ELR (cell line): ENCODE measurements around the gene FAM3D.
"Not testable (repeated sequence)": the region's sequence is repeated elsewhere in the genome, so short reads cannot be mapped to it uniquely, and the experiment has no call there.

Experiments used
- DNase-seq: peaks from one replicate; pipeline ENCODE4 v3.0.0-alpha.2; 2015; ENCODE audit warnings: low read depth

Gene FAM3D

DNA sequence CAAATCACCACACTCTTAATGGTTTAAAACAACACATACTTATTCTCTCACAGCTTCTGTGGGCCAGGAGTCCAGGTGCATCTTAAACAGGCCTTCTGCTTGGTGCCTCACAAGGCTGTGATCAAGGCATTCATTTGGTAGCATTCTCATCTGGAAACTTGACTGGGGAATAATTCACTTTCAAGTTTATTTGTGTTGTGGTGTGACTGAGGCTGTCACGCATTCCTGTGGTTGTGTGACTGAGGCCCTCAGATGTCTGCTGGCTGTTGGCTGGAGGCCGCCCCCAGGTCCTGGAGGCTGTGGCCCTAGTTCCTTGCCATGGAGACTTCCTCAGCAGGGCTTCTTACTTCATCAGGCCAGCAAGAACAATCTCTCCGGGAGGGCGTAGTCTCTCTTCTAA, 16.9 kb upstream of the FAM3D start:
- peak; percentile 73 for DNase-seq

DNA sequence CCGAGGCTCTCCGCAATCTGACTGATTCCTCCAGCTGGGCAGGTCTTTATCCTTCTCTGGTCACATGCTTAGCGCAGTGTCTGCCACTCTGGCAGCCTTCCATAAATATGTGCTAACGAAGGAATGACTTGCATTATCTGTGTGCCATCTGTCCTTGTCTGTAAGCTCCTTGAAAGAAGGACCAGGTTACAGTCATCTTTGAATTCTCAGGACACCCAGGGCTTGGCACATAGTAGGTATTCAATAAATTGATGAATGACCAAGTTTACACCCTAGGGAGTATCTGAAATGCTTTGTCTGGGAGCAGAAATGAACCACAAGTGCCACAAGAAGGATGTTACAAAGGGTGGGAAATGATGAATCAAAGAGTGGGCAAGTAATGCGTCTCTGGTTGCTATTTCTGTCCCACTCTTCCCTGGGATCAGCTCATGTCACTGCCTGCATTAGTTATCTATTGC, 16.5 kb upstream of the FAM3D start:
- DNase-seq, result peak; percentile 34

DNA sequence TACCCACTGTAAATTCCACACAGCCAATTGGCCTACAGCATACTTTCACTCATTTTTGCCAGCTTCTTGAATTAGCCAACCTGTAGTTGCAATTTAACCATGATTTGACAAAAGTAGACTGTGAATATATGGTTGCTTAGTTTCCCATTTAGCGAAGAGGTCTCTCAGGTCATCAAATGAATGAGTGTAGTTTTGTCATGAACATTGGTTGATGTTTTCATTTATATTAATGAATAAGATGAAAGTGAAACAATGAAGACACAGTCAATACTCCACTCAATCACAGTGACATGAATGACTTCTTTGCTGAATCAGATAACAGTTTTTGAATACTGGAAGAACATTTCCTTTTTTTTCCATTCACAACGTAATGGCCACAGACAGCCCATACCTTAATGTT, 15.3 kb upstream of the FAM3D start:
- no peak for DNase-seq

DNA sequence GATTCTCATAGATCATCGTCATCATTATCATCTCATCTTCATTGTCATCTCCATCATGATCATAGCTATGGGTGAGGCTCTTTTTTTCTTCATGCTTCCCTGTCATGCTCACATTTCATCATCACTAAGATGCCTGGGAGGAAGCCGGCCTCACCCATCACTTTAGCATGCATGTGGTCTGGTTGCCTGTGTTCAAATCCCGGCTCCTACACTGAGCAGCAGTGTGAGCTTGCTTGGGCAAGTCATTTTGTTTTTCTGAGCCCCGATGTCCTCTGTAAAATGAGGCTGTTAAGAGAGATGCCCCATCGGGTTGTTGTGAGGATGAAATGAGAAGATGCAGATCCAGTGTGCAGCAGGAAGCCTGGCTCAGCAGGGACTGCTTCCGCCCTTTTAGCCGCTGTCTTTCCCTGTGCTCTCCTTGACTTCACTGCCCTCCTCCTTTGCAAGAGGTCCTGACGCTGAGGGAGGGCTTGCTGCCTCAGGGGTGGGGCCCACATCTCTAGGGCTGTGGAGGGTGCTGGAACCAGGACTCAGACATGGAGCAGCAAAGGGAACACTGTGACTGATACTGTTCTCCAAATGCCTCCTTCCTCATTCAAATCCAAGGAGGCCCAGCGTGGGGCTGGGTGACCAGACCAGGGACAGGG, 14.4 kb upstream of the FAM3D start:
- DNase-seq, result no peak

DNA sequence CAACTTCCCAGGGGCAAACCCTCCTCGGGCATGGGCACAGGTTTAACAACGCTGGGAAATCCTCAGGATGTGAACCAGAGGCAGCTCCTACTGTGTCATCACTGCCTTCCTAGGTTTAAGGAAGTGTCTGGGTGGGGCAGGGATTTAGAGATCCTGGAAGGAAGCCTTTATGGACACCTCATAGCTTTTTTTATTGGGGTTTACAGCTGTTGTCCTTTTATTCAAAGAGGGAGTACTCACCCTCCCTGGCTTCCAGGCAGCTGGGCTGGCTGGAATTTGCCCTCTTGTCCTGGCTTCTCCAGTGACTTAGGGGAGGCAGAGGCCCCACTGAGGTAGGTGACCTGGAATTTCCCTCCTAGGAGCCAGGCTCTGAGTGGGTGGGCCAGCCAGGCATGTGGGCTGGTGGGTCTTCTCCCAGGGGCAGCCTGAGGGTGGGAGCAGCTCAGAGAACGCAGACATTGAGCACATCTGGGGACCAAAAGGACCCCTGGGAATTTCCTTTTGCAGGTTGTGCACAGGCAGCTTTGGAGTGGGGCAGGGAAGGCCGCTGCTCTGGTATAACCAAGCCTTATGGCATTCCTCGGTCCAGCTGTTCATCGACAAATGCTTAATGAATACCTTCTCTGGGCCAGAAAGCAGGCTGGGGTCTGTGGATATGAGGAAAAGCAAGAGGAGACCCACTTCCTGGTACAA, 13.5 kb upstream of the FAM3D start:
- DNase-seq, result no peak

DNA sequence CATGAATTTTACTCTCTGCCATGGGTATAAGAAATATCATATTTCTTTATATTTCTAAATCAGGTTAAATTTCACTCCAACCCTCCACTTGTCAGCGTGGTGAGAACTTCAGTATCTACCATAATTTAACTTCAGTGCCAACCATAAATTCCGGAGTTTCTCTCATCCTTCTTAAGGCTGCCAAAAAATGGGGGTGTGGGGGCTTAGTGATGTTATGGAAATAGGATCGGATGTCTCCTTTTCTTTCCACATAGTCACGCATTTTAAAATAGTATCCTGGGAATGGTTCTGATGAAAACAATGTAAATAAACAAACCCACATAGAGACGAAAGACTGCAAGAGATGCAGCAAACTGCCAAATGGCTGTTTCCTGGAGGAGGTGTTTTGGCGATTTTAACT, 12.9 kb upstream of the FAM3D start:
- DNase-seq, result no peak

DNA sequence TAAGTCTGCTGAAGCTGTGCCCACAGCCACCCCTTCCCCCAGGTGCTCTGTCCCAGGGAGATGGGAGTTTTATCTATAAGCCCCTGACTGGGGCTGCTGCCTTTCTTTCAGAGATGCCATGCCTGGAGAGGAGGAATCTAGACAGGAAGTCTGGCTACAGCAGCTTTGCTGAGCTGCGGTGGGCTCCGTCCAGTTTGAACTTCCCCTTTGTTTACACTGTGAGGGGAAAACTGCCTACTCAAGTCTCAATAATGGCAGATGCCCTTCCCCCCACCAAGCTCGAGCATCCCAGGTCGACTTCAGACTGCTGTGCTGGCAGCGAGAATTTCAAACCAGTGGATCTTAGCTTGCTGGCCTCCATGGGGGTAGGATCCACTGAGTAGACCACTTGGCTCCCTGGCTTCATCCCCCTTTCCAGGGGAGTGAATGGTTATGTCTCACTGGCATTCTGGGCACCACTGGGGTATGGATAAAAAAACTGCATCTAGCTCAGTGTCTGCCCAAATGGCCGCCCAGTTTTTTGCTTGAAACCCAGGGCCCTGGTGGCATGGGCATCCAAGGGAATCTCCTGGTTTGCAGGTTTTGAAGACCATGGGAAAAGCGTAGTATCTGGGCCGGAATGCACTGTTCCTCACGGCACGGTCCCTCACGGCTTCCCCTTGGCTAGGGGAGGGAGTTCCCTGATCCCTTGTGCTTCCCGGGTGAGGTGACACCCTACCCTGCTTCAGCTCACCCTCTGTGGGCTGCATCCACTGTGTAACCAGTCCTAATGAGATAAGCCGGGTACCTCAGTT, 11.8 kb upstream of the FAM3D start:
- not testable (repeated sequence) for DNase-seq

DNA sequence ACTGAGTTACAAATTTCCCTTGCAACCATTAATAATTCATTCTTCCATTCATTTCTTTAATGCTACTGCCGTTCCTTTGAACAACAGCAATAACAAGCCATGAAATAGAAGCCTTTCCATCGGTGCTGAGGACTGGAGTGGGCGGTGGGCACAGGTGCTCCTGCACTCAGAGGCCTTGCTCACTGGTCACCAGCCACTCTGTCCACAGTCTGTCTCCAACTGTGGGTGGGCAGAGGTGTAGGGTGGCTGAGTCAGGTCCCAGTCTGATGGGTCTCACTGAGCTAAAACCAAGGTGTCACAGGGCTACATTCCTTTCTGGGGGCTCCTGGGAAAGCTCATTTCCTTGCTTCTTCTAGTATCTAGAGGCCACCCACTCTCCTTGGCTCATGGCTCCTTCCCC, 6.3 kb upstream of the FAM3D start:
- DNase-seq, result no peak

DNA sequence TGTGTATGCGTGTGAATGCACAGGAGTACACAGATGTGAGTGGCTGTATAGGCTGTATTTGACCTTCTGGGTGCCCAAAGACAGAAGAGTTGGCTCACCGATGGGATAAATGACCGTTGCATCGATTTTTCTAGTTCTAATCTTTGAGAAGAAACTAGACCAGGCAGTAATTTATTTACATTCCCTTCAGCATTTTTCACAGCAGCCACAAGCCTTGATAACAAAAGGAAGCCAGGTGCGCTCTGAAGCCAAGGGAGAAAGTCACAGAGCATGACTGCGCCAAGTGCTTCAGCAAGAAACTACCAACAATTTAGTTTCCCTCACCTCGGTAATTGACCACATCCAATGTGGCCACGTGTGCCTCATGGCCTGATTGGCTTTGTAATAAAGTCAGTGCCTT, 5.9 kb upstream of the FAM3D start:
- DNase-seq, result no peak

DNA sequence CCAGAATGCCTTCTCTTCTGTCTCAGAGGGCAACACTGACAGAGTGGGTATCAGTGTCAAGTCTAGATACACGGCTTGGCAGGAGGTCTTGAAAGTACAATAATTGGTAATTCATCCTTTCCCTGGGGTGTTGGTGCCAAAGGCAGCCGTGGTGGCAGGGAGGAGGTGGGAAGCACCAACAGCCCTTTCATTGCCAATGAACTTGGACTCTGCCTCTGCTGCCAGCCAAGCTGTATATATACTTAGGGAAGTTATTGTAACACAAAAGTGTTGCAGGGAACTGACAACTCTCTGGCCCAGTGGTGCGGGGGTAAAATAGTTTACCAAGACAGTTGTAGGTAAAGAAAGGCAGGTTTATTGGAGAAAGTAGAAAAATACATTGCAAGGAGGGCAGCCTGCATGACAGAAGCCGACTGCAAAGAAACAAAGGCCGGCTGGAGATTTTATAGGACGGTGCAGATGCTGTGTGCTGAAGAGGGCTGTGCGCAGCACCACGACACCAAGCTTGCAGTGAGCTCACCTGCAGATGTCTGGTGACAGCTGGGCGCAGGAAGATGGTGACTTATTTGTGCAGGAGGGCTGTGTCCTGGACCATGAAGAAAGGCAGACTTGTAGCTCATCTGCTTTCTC, 4.0 kb upstream of the FAM3D start:
- no peak for DNase-seq

DNA sequence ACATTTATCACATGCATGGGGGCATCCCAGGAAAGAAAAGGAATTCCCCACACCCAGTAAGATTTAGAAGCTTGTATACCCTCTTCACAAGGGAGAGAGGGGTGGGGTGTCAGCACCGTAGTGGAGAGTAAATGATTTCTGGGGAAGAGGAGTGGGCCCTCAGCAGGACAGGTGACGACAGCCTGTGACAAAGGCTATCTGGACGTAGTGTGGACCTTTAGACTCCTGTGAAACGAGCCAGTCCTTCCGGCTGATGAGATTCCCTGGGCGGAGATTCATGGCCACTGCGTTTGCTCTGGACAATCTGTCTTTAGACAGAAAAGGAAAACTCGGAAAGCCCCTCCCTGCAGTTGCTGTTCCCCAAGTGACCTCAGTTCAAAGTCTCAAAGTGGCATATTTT, 1.7 kb upstream of the FAM3D start:
- no peak for DNase-seq

DNA sequence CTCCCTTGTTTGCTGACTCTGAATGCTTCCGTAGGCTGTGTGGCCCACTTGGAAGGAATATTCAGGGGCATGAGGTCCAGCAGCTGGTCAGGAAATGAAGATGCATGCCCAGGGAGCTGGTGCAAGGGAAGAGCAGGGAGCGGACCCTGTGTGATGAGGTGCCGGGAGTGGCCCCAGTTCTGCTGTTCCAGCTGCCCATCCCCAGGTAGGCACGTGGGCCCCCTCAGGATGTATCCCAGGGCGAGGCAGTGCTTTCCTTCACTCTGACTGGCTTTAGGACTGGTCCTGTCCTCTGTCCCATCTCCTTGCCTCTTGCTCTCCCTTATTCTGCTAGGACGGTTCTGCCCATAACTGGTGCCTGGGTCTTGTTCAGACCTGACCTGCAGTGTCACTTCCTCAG, 1.1 kb upstream of the FAM3D start:
- no peak for DNase-seq

DNA sequence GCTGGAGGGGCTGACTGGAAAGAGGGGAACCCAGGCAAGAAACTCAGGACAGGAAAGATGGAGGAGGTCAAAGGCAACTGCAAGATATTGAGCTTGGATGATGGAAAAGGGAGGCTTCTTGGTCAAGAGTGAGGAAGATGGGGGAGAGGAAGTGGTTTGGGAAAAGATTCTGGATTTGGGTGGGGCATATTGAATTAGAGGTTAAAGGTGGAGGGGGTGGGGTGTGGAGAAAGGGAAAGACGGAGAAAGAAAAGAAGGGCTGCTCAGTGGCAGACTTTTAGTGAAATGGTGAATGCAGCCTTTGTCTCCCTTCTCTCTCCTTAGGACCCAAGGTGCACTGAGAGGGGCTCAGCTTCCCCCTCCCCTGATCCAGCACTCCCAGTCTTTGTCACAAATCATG, 655 bp upstream of the FAM3D start:
- DNase-seq, result no peak

DNA sequence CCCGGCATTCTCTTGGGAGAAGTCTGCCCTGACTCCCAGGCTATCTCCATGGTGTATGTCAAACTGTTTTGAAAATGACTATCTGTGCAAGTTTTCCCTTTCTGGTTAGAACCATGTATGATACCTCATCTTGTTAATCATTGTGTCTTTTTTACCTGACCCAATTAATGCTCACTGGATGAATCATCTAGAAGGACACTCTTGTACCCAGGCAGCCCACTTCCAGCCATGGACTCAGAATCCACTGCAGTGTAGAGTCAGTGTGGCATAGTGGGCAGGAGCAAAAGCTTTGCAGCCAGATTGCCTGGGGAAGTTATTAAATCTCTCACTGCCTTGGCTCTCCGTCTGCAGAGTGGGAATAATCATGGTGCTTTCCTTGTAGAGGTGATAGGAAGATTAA, 1.2 kb downstream of the FAM3D start:
- DNase-seq, result peak; percentile 7

DNA sequence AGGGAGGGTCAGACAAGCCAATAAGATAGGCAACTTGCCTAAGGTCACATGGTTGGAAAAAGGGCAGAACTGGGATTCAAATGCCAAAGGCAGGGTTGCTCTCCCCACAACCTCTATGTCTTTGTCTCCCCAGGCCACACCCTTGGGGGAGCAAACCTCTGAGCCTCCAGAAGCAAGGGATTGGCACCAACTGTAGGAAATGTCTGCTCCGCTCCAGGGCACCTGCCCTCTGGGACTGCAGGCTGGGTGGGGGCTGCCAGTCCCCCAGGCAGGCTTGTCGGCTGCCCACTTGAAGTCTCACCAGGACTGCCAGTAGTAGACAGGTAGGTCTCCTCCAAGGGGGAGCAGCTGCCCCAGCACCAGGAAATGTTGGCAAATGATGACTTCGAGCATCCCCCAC, 2.0 kb downstream of the FAM3D start:
- no peak for DNase-seq

DNA sequence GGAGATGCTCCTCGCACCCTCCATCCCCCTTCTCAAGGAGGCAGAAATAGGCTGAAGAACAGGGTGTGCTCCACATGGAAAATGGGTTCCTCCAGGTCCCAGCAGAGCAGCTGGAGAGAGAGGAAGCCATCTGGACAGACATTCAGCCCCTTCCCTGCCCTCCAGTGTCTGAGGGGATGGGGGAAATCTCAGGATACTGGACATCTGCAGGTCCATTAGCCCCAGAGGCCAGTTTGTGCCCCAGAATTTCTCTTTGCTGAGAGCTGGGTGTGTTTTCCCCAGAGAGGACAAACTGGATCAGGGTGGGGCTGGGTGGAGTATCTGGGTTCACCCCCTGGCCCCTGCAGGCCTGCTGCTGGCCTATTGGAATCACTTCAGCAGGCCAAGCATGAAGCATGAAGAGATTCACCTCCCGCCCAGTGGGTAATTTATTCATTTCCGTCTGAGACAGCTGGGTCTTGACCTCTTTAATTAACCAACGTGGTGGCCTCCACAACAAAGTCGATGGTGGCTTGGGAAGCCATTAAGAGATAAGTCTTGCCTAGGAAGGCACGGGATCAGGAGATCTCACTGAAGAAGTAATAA, 4.6 kb downstream of the FAM3D start:
- no peak for DNase-seq

DNA sequence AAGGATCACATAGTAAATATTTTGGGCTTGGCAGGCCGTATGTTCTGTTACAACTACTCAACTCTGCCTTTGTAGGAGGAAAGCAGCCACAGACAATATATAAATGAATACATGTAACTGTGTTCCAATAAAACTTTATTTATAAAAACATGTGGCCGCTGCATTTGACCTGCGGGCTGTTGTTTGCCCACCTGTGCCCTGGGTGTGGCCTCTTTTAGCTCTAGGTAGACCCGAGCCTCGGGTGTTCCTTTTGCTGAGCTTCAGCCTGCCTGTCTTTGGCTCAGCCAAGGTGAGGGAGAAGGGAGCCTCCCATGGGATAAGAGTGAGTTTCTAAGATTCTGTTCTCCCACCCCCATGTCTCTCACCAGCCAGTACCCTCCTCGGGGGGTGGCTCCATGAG, 5.6 kb downstream of the FAM3D start:
- no peak for DNase-seq

DNA sequence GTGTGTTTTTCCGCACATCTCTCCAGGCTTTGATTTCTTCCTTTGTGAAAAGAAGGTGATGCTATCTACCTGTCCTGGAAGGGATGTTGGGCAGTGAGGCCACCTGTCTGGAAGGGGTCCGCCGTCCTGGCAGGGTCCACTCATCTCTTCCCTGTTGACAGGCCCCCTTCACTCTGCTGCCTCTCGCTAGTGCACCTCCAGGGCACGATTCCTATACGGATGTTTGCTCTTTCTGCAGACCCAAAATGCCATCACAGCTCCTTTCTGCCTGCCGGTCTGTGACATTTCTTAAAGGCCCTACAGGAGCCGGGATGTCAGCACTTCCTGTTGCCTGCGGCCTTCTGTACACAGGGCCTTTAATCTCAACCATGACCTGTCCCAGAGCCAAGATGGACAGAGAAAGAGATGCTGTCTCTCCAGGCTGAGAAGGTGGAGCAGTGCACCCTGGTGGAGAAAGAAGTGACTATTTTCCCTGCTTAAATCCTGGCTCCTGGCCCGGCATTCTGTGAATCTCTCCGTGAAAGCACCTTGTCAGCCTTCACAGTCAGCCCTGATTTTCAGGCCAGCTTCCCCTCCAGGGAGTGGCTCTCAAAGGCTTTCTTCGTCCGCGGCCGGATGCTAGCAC, 7.4 kb downstream of the FAM3D start:
- peak; percentile 56 for DNase-seq

DNA sequence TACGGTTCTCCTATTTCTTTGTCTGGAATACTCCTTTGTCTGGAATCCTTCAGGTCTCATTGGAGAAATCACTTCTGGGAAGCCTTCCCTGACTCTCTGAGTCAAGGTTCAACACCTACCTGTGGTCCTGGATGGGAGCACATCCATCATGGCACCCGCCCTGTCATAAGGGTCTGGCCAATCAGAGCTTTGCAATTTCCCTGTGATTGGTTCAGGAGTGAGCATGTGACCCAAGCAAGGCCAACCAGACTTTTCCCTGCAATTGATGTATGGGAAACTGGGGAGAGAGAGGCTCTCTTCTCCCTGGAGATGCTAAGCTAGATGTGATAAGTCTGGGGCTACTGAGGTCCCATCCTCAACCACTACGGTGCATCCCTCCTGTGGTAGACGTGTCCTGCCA, 8.1 kb downstream of the FAM3D start:
- no peak for DNase-seq

DNA sequence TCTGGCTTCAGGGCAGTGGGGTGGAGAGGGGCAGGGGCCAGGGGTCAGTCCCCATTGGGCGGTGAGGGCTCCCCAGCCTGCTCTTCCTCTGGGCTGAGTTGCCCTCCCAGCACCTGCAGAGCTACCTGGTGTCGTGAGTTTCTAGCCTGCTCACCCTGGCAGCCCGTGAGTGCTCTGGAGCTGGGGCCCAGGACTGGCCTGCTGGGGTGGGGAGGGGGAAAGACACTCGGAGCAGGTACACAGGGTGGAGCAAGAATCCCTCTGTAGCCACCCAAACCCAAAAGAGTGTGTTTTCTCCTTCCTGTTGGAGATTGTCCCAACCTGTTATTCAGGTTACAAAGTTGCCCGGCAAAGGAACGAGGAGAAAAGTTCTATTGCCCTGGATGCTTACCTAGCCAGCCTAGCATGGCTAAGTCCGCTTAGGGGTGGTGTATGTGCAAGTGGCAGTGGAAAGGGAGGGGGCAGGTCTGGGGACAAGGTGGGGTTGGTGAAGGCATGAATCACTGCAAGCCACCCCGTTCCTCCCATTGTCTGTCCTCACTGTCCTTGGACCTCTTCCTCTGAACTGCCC, 8.9 kb downstream of the FAM3D start:
- no peak for DNase-seq

DNA sequence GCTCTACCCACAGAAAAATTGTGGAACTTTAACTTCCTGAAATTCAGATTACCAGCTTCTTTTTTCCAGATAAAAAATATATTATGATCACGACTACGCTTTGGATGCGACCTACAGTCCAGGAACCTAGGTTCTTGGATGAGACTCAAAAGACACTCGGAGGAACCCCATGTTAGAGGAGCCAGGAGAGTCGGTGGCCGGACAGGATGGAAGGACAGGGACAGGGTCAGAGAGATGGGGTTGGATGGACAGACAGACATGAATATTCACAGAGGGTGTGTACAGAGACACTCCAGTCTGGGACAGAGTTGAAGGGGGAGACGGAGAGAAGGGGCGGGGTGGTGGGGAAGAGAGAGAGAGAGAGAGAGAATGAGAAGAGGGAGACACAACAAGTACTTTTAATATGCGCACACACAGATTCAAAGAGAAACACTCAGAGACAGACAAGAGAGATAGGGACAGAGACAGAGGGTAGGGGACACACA, 9.5 kb downstream of the FAM3D start:
- no peak for DNase-seq
